Fibroblast of lung (primary cell): ENCODE results near the gene EIF1B. TPM values are rescaled to one million over a fixed set of nuclear protein-coding genes. Genes with fewer than 3 reads are reported as not detected.

Experiments
- DNase-seq, 2 donors: peaks; one replicate each; pipeline versions ENCODE4 v3.0.0 to v3.0.0-alpha.2; 2010; ENCODE audit warnings: low read depth in 2 of 2
- H2AFZ ChIP-seq: 2 replicates; pipeline ENCODE4 v1.5.1; 2012; ENCODE audit warnings: low read length, control low read depth, inconsistent platforms
- H3K27ac ChIP-seq: 2 replicates; pipeline ENCODE4 v1.5.1; 2011; ENCODE audit warnings: low read length, control low read depth; ENCODE audit not compliant: insufficient read depth
- H3K27me3 ChIP-seq: 2 replicates; pipeline ENCODE4 v1.5.1; 2011; ENCODE audit warnings: mild to moderate bottlenecking, low read length; ENCODE audit not compliant: control insufficient read depth, insufficient read depth
- H3K36me3 ChIP-seq: 2 replicates; pipeline ENCODE4 v1.5.1; 2011; ENCODE audit warnings: low read length; ENCODE audit not compliant: control insufficient read depth, insufficient read depth
- H3K4me1 ChIP-seq: 2 replicates; pipeline ENCODE4 v1.5.1; 2011; ENCODE audit warnings: low read length; ENCODE audit not compliant: control insufficient read depth, insufficient read depth; ENCODE audit errors: extremely low read depth
- H3K4me2 ChIP-seq: 2 replicates; pipeline ENCODE4 v1.5.1; 2011; ENCODE audit warnings: low read length, control low read depth; ENCODE audit not compliant: insufficient read depth; ENCODE audit errors: extremely low read depth
- H3K4me3 ChIP-seq, 4 experiments: fragments of 200-600 bp in 1 of 4; sonication (generic) in 1 of 4; replicated peaks in 1 of 4; 2 replicates each; pipeline ENCODE4 v1.5.1; 2011 to 2016; ENCODE audit warnings: low read length in 4 of 4, low read depth in 3 of 4, mild to moderate bottlenecking in 3 of 4, control low read depth in 2 of 4, inconsistent platforms in 1 of 4, mixed read lengths in 1 of 4; ENCODE audit not compliant: insufficient read depth in 1 of 4; ENCODE audit errors: control extremely low read depth in 1 of 4
- H3K79me2 ChIP-seq: 2 replicates; pipeline ENCODE4 v1.5.1; 2012; ENCODE audit warnings: mild to moderate bottlenecking, low read length, inconsistent platforms; ENCODE audit not compliant: control insufficient read depth, insufficient read depth
- H3K9ac ChIP-seq: 2 replicates; pipeline ENCODE4 v1.5.1; 2011; ENCODE audit warnings: mild to moderate bottlenecking, low read length, control low read depth; ENCODE audit not compliant: insufficient read depth
- H3K9me3 ChIP-seq: 2 replicates; pipeline ENCODE4 v1.5.1; 2012; ENCODE audit warnings: low read depth, low read length; ENCODE audit not compliant: control insufficient read depth, insufficient read depth
- H4K20me1 ChIP-seq: 2 replicates; pipeline ENCODE4 v1.5.1; 2011; ENCODE audit warnings: low read length; ENCODE audit not compliant: control insufficient read depth, insufficient read depth; ENCODE audit errors: extremely low read depth
- CTCF ChIP-seq, 2 donors: IDR thresholded peaks in 1 of 2; conservative IDR thresholded peaks in 1 of 2; 1 replicate in 1 of 2; 2 replicates in 1 of 2; pipeline ENCODE4 v1.5.1; 2011 to 2012; ENCODE audit warnings: low read length in 2 of 2, control low read depth in 1 of 2, inconsistent platforms in 1 of 2, low read depth in 1 of 2, mild to moderate bottlenecking in 1 of 2
- EZH2 ChIP-seq: IDR thresholded peaks from 2 replicates; pipeline ENCODE4 v1.5.1; 2012; ENCODE audit warnings: low read length, control low read depth, mild to moderate bottlenecking; ENCODE audit errors: missing control alignments
- polyA plus RNA-seq, 2 donors: library from polyadenylated mRNA; depleted of rRNA in 1 of 2; stranded (reverse) in 1 of 2; unstranded in 1 of 2; fragments of >200 nt; gene quantifications; 2 replicates each; pipeline ENCODE4 v1.2.1, GENCODE V29; 2011 to 2012; ENCODE audit warnings: missing spikeins in 1 of 2
- total RNA-seq: library from RNA; depleted of rRNA; stranded (reverse); fragments of >200 nt; gene quantifications from 2 replicates; pipeline ENCODE4 v1.2.1, GENCODE V29; 2014

Gene EIF1B
- total and polyA plus RNA-seq, 2 donors (not counting 1 experiment from before 2014, with no cell fraction given) = 24.8 to 36.7 TPM

DNA sequence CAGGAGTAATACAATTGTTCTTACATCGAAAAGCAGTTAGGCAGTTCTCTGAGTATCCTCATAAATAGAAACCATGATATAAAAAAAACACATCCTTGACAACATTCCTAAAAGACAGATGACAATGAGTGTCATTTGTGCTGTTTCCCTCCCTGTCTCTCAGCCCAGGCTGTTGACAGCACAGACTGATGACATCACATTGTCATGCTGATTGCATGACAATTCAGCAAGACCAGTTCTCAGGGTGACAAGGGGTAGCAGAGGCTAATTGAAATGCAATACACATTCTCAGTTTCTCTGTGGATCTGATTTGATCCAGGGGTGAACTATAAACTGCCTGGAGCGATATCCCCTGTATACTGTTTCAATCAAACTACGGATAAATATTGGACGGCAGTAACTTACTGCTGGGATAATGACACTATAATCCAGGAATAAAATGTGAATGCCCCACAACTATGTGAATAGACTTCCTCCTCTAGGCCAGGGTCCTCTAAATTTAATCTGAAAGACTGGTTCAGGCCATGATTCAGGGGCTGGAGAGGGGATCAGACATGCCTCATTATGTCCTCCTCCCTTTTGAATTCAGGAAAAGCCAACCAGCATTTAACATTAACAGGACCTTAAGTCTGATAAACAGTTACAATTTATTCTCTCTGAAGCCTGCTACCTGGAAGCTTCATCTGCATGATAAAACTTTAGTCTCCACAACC, 16.7 kb upstream of the EIF1B start:
- no peak overlapping the region for H2AFZ ChIP-seq
- TF ChIP-seq CTCF (conservative IDR thresholded peaks at IDR 0.05 in 1 of 2, IDR thresholded peaks at IDR 0.05 in 1 of 2; ENCODE audit: low read depth in 1 of 2, low read length in 2 of 2) = no peak
- no peak for TF ChIP-seq EZH2
- H3K4me1 ChIP-seq = no peaks in the 10 kb centered on the region
- H3K27me3 ChIP-seq = no peaks in the 10 kb centered on the region
- no peaks in the 10 kb centered on the region for H4K20me1 ChIP-seq
- no peaks in the 10 kb centered on the region for H3K9me3 ChIP-seq
- no peak overlapping the region for H3K9ac ChIP-seq
- no peaks in the 10 kb centered on the region for H3K79me2 ChIP-seq
- H3K36me3 ChIP-seq = no peaks in the 10 kb centered on the region
- DNase-seq = no peak
- H3K4me2 ChIP-seq = no peak overlapping the region
- H3K4me3 ChIP-seq = no peak overlapping the region
- H3K27ac ChIP-seq = no peak overlapping the region

DNA sequence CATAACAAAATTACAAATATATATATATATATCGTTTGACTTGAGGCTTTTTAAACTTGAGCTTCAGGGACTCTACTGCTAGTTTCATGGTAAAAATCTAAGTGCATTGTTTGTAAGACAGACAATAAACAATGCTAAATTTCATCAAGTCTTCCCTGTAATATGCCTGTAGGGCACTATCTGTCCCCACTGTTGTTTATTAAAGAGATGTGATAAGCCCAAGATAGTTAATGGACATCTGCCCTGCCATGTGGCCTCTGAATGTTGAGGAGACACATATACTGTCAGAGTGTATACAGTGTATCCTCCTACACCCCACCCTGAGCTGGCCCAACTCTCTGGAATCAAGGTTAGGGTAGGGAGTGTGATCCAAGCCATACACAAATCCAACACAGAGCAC, 15.1 kb upstream of the EIF1B start:
- no peak for DNase-seq
- Histone ChIP-seq H3K27ac (no peak overlapping the region), H4K20me1 (no peaks in the 10 kb centered on the region), H2AFZ (no peak overlapping the region), H3K79me2 (no peaks in the 10 kb centered on the region), H3K4me3 (no peak overlapping the region), H3K4me1 (peaks cover 4% of the 10 kb centered on the region), H3K36me3 (no peaks in the 10 kb centered on the region), H3K9ac (no peak overlapping the region), H3K27me3 (no peaks in the 10 kb centered on the region), H3K9me3 (no peaks in the 10 kb centered on the region), H3K4me2 (no peak overlapping the region)
- TF ChIP-seq CTCF (conservative IDR thresholded peaks at IDR 0.05 in 1 of 2, IDR thresholded peaks at IDR 0.05 in 1 of 2; ENCODE audit: low read depth in 1 of 2, low read length in 2 of 2) = no peak
- TF ChIP-seq EZH2 = no peak

DNA sequence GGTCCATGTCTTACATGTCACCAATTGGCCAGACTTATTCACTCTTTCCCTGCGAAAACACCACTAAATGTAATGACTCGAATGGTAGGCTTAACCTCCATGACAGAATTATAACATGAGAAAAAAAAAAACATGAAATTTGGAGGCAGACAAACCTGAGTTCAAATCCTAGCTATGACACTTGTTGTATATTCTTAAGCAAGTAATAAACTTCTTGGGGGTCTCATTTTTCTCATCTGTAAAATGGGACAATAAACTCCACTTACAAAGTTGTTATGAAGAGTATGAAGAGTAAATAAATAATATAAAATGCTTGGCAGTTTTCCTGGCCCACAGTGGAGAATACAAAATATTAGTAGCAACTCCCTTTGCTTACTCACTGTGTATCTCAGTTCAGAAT, 11.4 kb upstream of the EIF1B start:
- Histone ChIP-seq H3K4me2 (no peak overlapping the region), H3K9ac (no peak overlapping the region), H3K4me3 (no peak overlapping the region), H3K9me3 (no peaks in the 10 kb centered on the region), H3K79me2 (no peaks in the 10 kb centered on the region), H3K27ac (no peak overlapping the region), H3K4me1 (peaks cover 6% of the 10 kb centered on the region), H2AFZ (no peak overlapping the region), H3K27me3 (no peaks in the 10 kb centered on the region), H4K20me1 (no peaks in the 10 kb centered on the region), H3K36me3 (no peaks in the 10 kb centered on the region)
- TF ChIP-seq EZH2 = no peak
- TF ChIP-seq CTCF (conservative IDR thresholded peaks at IDR 0.05 in 1 of 2, IDR thresholded peaks at IDR 0.05 in 1 of 2; ENCODE audit: low read depth in 1 of 2, low read length in 2 of 2) = no peak
- no peak for DNase-seq
